Ishikawa (cell line): ENCODE data around the gene VWF.

Experiments used
- CEBPB ChIP-seq: IDR thresholded peaks from 2 replicates; pipeline ENCODE4 v1.6.1; 2012
- CREB1 ChIP-seq: IDR thresholded peaks from 2 replicates; pipeline ENCODE4 v1.6.1; 2012; ENCODE audit warnings: low read depth
- EGR1 ChIP-seq: IDR thresholded peaks from 2 replicates; pipeline ENCODE4 v1.6.1; 2012
- EP300 ChIP-seq: IDR thresholded peaks from 2 replicates; pipeline ENCODE4 v1.6.1; 2012; ENCODE audit warnings: borderline replicate concordance
- FOXM1 ChIP-seq: IDR thresholded peaks from 2 replicates; pipeline ENCODE4 v1.6.1; 2012; ENCODE audit warnings: low read depth, borderline replicate concordance
- NFIC ChIP-seq: IDR thresholded peaks from 2 replicates; pipeline ENCODE4 v1.6.1; 2012
- RAD21 ChIP-seq: IDR thresholded peaks from 2 replicates; pipeline ENCODE4 v1.6.1; 2012; ENCODE audit warnings: low read depth
- REST ChIP-seq: IDR thresholded peaks from 2 replicates; pipeline ENCODE4 v1.6.1; 2012; ENCODE audit warnings: low read depth, mild to moderate bottlenecking
- TAF1 ChIP-seq: IDR thresholded peaks from 2 replicates; pipeline ENCODE4 v1.6.1; 2012; ENCODE audit warnings: low read depth, mild to moderate bottlenecking
- TCF12 ChIP-seq: IDR thresholded peaks from 2 replicates; pipeline ENCODE4 v1.6.1; 2012; ENCODE audit warnings: low read depth
- TEAD4 ChIP-seq: IDR thresholded peaks from 2 replicates; pipeline ENCODE4 v1.6.1; 2012
- YY1 ChIP-seq: IDR thresholded peaks from 2 replicates; pipeline ENCODE4 v1.6.1; 2012; ENCODE audit warnings: low read depth
- ZBTB7A ChIP-seq: IDR thresholded peaks from 2 replicates; pipeline ENCODE4 v1.6.1; 2012; ENCODE audit warnings: low read depth
- TF ChIP-seq, protein P1 (sequence below): IDR thresholded peaks from 2 replicates; pipeline ENCODE4 v1.6.1; 2012
- TF ChIP-seq, protein P2 (sequence below): IDR thresholded peaks from 2 replicates; pipeline ENCODE4 v1.6.1; 2012

Gene VWF

GRCh38 chr12:6039894-6040601 lies 84.4 kb downstream of the VWF start:
- TF ChIP-seq EP300 = no peak
- TF ChIP-seq RAD21 = peak; percentile 100

GRCh38 chr12:6038160-6038559 lies 86.3 kb downstream of the VWF start:
- TF ChIP-seq TEAD4 = peak; percentile 66
- TF ChIP-seq, protein P1, sequence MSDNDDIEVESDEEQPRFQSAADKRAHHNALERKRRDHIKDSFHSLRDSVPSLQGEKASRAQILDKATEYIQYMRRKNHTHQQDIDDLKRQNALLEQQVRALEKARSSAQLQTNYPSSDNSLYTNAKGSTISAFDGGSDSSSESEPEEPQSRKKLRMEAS = peak; percentile 25; the same call in 1 of the 2 replicates
- TF ChIP-seq, protein P2, sequence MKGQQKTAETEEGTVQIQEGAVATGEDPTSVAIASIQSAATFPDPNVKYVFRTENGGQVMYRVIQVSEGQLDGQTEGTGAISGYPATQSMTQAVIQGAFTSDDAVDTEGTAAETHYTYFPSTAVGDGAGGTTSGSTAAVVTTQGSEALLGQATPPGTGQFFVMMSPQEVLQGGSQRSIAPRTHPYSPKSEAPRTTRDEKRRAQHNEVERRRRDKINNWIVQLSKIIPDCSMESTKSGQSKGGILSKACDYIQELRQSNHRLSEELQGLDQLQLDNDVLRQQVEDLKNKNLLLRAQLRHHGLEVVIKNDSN = no peak
- peak; percentile 86 for TF ChIP-seq RAD21
- TF ChIP-seq YY1 = 0 out of 2 replicates have a peak, but pooled peaks have one; percentile 25

- TF ChIP-seq, protein P1 = no peak
- TF ChIP-seq RAD21 = no peak
- TF ChIP-seq REST = no peak
- TF ChIP-seq EP300 = no peak
- TF ChIP-seq TAF1 = no peak
- no peak for TF ChIP-seq YY1
- no peak for TF ChIP-seq ZBTB7A
Measured at GRCh38 chr12:6037459-6037858, 87.0 kb downstream of the VWF start.

- TF ChIP-seq, protein P2 = no peak
- TF ChIP-seq YY1 = no peak
- TF ChIP-seq CREB1 = no peak
- no peak for TF ChIP-seq ZBTB7A
- no peak for TF ChIP-seq CEBPB
- no peak for TF ChIP-seq TAF1
- TF ChIP-seq EP300 = no peak
- no peak for TF ChIP-seq EGR1
- no peak for TF ChIP-seq NFIC
- TF ChIP-seq TEAD4 = no peak
- no peak for TF ChIP-seq FOXM1
- no peak for TF ChIP-seq REST
- no peak for TF ChIP-seq TCF12
- TF ChIP-seq, protein P1 = no peak
- TF ChIP-seq RAD21 = no peak
Measured at GRCh38 chr12:6036509-6036908, 88.0 kb downstream of the VWF start.

- TF ChIP-seq REST (no peak), RAD21 (no peak), EP300 (no peak), TAF1 (no peak), ZBTB7A (no peak), TCF12 (no peak)
Measured at GRCh38 chr12:6034596-6034995, 89.9 kb downstream of the VWF start.
